A172 (cell line): Measurements from ENCODE around the gene CREB3. TPM values are rescaled to one million over a fixed set of nuclear protein-coding genes. Genes with fewer than 3 reads are reported as not detected.

Source experiments
- DNase-seq: peaks from one replicate; pipeline ENCODE4 v3.0.0-alpha.2; 2015; ENCODE audit warnings: low spot score
- total RNA-seq: library from RNA; depleted of rRNA; stranded (reverse); fragments of >200 nt; shearing (Covaris generic); gene quantifications from 2 replicates; pipeline ENCODE4 v1.2.3, GENCODE V29; 2014; rRNA removed

The CREB3 gene, protein sequence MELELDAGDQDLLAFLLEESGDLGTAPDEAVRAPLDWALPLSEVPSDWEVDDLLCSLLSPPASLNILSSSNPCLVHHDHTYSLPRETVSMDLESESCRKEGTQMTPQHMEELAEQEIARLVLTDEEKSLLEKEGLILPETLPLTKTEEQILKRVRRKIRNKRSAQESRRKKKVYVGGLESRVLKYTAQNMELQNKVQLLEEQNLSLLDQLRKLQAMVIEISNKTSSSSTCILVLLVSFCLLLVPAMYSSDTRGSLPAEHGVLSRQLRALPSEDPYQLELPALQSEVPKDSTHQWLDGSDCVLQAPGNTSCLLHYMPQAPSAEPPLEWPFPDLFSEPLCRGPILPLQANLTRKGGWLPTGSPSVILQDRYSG
- total RNA-seq: 76.5 and 103 TPM in 2 replicates

DNA sequence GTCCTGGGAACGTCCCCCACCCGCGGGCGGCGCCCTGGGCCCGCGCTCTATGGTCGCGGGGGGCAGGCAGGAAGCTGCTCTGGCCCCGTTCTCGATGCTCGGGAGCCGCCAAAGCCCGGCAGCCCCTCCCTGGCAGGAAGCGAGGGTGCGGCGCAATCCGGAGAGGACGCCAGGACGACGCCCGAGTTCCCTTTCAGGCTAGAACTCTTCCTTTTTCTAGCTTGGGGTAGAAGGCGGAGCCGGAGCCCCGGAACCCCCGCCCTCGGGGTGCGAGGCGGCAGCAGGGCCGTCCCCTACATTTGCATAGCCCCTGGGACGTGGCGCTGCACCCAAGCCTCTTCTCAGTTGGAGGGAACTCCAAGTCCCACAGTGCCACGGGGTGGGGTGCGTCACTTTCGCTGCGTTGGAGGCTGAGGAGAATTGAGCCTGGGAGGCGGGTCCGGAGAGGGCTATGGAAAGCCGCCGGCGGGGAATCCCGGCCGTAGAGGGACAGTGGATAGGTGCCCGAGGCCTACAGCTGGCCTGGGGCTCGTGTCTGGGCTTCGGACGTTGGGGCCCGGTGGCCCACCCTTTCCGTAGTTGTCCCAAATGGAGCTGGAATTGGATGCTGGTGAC is at the start of gene CREB3, which contains the start of gene TLN1:
Gene CREB3 (plus strand): TSS at position 482 of the 615 bp plus-strand sequence. CDS start 107 bp downstream, at position 589.
Gene TLN1 (minus strand): TSS at position 11 of the 615 bp plus-strand sequence. CDS start 6,501 bp downstream, outside the sequence.
- peak; percentile 96 for DNase-seq

DNA sequence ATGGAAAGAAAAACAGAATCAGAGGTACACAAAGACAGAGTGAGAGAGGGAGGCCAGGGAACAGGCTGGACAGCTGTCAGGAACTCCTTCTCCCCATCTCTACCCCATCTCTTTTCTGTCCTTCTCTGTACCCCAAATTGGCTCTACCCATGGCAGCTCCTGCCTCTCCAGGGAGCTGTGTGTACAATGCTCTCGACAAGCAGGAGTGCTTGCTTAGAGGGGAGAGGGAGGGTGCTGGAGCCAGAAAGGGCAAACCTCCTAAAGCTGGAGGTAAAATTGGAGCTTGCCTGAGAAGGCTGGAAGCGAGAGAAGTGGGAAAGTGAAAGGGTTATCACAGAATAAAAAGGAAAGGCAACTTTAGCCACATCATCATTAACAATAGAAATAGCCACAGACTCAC is 49.1 kb upstream of the CREB3 start:
- DNase-seq: no peak

DNA sequence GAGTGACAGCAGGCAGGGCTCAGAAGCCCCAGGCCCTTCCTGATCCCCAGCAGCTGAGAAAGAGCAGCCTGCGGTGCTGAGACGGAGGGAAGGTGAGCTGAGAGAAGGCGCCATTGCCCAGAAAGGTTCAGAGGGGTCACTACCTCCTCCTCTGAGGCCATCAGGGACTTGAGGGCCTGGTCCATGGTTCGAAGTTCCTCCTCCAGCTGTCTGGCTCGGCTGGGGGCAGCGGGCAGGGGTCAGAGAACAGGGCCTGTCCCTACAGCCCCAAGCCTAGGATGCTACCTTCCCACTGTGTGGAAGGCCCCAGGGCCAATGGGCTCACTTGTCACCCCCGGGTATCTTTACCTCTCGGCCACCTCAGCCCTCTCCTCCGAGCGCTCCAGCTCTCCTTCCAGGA is 47.5 kb upstream of the CREB3 start:
- no peak for DNase-seq

DNA sequence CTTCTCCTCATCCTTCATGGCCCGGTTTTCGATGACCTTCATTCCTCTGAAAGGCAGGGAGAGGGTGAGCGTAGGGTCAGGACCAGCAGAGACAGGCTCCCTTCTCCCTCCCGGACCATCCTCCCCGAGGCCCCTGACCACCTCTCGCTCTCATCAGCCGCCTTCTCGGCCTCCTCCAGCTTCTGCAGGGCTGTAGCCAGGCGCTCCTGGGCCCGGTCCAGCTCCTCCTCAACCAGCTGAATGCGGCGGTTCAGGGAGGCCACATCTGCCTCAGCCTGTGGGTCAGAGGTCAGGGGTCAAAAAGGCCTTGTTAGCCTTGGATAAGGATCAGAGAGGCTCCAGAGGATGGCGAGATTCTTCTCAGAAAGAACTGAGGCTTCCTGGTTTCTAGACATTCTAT is 47.0 kb upstream of the CREB3 start:
- no peak for DNase-seq

DNA sequence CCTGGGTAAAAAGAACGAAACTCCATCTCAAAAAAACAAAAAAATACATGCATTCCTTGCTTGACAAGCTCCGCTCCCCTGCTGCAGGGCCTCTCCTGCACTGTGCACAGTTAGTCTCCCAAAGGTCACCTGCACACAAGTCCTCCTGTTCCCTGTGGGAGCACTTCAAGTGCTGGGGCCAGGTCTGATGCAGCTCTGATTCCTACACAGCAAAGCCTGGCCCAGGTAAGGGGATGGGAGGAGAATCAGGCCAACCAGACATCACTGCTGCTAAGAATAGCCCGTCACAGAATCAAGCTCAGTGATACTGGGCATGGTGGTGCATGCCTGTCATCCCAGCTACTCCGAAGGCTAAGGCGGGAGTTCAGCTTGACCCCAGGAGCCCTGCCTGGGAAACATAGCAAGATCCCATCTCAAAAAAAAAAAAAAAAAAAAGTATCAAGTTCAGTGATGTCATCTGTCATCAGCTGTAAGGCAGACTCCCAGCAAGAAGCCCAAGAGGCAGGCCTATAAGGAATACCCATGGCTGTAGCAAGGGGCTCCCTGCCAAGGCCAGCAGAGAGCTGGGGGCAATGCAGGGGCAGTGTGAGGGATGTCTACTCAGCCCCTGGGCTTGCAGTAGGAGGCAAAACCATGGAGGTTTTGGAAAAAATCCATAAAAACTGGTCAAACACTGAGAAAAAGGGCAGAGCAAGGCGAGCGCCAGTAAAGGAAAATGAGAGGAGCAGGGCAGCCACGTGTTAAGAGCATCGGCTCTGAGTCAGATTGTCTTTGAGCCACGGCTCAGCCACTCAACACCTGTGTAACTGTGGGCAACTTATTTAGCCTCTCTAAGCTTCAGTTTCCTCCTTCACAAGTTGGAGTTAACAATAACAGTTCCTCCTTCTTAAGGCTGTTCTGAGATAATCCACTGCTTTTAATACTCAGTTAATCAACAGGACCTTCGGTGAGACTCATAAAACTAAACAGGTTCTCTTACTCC is 46.0 kb upstream of the CREB3 start:
- no peak for DNase-seq

DNA sequence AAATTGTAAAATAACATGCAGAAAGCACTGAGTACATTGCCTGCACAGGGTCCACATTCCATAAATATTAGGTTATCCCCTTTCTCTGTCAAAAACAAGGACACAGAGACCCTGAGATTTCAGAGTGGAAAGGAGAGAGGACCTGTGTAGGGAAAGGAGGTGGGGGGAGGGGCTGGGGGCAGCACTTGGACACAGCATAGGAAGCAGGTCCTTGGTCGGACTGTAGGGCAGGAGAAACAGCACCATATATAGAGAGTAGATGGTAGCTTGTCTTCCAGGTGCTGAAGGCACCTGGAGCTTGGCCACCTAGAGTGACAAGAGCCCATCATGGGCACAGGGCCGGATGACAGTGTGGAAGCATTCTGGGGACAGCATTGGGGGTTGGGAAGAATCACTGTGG is 45.2 kb upstream of the CREB3 start:
- no peak for DNase-seq

DNA sequence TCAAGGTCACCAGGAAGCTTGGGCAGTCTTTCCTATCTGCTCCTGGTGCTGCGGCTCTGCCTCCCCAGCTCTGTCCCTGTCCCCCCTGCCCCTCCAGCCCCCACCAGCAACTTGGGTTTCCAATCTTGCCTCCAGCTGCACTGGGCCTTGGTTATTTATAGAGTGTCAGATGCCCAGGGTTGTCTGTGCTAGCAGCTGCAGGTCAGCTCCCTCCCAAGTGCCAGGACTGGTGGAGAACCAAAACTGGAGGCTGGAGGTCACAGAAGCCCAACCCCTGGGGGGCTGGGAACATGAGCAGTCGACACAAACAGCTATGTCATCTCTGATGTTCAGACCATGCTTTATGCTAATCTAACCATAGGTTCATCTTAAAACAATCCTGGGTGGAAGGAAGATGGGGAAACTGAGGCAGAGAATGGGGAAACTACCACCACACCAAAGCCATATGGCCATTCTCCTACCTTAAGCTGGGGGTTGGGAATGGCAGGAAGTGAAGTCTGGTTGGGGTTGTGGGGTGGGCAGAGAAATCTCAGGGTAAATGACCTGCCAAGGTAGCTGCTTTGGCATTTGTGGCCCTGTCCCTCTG is 44.4 kb upstream of the CREB3 start:
- no peak for DNase-seq

DNA sequence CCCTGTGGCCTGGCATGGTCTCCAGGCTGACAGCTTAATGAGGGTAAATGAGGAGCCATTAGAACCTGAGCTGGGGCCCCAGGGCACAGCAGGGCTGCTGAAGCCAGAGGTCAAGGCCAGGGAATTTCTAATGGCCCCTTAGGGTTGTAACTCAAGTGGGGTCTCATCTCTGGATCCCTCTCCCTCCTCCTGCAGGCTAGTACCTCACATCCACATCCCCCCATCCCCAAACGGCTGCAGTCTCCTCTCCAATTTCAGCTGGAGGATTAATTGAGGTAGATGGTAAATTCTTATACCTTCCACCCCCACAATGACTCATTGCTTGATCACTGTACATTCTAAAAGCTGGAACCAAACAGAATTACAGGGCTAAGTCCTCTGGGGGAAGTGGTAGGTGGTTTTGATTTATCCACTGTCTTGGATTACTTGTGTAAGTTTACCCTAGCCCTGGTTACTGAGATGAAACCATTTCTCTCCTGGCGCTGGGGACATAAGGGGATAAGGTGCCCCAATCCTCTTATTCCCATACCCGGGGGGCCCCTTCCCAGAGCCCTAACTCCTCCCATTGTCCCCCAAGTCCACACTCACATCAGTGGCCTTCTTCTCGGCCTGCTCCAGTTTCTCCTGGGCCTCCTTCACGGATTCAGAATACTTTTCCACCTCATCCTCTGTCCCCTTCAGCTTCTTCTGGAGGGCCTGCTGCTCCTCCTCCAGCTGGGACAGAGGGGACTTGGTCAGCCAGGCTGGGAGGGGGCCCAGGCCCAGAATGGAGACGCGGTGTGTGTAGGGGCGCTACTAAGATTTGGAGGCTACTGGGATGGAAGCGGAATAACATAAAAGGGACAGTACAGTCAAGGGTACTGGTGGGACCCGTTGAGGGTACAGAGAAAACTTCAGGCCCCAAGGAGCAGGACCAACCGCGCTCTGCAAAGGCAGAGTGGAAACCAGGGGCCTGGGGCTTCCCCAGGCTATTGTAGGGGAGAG is 43.6 kb upstream of the CREB3 start:
- peak; percentile 85 for DNase-seq

DNA sequence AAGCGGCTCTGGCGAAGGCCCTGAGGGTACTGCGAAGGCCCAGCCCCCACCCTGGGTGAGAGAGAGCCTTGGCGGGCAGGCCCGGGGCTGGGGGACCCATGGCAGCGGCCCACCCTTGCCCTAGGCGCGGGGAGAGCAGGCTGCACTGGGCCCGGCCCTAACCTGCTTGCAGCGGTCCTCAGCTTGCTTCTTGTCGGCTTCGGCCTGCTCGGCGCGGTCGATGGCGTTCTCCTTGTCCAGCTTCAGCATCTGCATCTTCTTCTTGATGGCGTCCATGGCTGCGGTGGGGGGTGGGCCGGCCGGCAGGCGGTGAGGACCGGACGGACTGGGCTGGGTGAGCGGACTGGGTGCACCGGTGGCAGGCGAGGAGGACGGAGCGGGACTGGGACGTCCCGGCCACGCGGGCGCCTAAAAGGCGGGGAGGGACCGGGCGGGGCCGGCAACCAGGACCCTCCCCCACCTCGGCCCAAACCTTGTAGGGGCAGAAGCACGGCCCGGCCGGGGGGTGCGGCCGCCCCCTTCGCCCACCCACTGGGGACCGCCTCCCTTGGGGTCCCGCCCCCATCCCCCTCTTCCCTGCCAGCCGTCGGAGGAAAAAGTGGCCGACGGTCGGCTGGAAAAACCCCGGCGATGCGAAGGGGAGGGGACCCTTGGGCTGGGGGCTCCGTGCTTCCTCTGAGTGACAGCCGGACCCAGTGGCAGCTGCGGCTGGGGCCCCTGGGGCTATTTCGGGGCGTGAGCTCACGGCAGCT is 42.7 kb upstream of the CREB3 start, which contains the start of gene TPM2:
Gene TPM2 (minus strand): TSS at position 384 of the 752 bp plus-strand sequence. CDS start 108 bp downstream, at position 276.
- DNase-seq: peak; percentile 66

DNA sequence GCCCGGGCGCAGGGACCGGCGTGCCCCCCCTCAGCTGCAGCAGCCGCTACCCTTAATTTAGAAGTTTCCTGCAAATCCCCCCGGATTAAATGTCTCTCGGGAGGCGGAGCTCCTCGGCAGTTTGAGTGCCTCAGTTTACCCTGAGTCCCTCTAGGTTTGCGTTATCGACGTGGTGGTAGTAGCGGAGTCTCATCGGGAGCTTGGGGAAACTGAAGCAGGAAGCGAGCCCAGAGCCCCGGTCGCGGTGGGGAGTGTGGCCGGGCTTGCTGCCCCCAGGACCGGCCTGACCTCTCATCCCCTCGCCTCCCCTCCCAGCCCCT is 42.2 kb upstream of the CREB3 start:
- DNase-seq: no peak

DNA sequence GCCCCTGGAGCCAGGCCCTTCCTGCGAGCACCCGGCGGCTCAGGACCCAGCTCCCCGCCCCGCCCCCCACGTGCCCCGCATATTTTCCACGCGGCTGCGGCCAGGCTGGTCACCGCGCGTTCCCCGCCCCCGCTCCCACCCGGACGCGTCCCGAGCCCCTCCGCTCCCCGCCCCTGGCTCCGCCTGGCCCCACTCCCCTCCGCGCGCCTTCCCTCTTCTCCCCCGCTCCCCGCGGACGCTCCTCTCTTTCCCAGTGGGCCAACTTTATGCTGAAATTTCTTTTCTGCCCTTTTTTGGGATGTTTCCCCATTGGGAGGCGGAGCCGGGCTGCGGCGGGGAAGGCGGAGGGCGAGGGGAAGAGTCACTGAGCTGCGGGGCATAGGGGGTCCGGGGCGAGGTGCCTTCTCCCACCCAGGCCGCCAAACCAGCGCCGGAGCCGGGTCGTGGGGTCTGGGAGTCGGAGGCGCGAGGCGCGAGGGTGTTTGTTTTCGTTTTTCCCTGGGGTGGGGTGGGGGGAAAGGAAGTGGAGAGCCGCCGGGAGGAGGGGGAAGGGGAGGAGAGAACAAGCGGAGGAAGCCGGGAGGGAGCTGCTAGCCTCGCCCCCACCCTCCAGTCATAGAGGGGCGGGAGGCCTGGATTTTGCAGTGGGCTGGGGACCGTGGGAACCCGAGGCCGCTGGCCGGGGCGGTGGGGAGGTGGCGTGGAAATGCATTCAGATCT is 41.7 kb upstream of the CREB3 start:
- peak; percentile 61 for DNase-seq

DNA sequence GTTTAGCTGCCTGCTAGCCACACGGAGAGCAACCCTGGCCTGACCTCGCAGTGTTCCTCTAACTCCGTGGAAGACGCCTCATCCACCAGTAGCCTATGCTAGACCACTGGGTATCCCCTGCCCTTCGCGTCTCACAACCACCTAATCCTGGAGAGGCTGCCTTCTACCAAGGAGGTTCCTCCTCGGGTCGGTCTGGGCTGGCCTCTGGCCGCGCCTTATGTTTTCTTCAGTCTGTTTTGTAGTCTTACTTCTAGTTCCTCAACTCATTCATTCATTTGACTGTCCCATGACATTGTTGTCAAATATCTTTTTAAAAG is 41.2 kb upstream of the CREB3 start:
- DNase-seq: no peak

DNA sequence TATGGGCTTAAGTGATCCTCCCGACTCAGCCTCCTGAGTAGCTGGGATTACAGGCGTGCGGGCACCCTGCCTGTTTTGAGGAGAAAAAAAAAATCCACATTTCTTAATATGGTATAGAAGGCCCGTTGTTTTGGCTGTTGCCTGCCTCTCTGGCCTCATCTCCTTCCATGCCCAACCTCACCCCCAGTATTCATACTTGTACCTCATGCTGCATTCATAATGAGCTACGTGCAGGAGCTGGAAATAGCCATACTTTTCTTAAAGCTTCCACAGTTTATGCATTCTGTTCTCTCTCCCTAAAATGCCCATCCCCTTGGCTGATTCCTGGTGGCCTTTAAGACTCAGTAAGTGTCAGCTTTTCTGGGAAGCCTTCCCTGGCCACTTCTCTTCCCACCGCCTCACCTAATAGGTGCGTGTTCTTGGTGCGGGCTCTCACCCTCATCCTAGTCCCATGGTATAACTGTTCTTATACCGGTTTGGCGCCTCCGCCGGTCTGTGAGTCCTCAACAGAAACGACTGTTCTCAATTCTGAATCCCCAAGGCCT is 40.6 kb upstream of the CREB3 start:
- DNase-seq: no peak

DNA sequence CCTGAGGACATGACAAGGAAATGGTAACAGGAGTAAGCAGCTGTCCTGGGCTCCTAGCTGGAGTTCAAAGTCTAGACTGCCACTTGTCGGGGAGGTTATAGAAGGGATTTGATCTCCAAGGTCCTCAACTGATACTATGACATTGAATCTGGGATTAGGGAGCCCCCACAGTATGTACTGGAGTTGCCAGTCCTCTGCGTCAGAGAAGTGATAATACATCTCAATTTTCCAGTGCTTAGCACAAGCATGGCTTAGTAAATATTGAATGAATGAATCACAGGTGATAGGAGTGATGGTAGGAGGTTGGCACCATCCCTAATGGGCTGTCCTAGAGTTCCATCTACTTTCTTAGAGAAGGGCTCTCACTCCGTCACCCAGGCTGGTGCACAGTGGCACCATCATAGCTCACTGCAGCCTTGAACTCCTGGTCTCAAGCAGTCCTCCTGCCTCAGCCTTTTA is 36.5 kb upstream of the CREB3 start:
- no peak for DNase-seq

DNA sequence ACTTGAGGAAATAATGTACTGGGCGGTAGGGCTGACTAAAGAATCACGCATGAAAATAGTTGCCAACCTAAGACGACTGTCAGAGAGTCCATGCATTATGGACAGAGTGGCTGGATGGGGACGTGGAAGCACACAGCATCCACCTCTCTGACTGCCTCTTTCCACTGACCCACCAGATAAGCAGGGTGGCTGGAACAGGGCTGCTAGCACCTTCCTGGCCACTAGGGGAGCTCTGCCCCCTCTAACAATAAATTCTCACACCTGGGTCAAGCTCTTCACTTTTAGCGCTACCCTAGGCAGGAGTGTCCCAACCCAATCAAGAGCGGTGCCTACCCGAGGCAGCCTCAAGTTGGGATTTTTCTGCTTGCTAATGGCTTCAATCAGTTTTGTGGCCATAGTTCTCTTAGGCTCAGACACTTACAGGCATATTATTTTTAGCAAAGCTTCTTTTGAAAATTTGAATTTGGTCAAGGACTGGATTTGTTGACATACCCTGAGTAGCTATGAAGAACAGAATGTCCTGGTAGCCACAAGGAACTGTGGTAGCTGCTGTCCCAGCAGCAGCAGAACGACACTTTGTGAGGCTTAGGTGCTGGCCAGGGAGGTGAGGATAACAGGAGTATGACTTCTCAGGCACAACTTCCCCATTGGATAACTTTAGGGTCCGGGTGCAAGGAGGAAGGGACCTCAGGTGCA is 35.8 kb upstream of the CREB3 start:
- peak; percentile 46 for DNase-seq

DNA sequence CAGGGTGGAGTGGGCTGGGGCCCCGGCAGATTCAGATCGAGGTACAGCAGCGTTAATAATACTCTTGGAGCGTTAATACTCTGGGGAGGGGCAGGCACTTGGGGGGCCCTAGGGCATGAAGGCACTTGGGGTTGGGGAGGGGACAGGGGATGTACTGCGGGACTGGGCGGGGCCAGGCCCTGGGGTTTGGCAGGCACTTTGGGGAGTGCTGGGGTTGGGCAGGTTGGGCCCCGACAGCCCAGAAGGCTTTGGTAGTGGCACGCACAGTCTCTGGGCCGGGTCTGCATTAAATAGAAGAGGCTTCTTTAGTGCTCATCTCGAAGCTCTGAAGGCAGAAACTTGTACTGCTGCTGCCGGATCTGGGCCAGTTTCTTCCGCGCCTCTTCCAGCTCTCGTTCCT is 35.0 kb upstream of the CREB3 start:
- DNase-seq: no peak

DNA sequence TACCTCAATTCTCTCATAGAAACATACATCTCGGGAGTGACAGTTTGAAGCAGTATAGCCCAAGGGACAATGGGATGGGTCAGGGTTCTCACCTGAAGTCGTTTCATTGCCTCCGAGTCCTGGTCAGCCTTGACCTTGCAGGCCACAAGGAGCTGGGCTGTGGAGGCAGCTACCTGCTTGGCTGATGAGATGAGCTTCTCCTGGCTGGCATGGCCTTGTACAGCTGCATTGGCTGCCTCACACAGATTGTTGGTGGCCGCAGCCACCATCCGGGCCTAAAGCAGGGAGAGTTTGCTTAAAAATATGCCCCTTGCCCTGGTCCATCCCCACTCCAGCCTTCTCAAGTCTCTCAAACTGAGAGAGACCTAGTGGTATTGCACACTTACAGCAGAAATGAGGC is 34.2 kb upstream of the CREB3 start:
- no peak for DNase-seq

DNA sequence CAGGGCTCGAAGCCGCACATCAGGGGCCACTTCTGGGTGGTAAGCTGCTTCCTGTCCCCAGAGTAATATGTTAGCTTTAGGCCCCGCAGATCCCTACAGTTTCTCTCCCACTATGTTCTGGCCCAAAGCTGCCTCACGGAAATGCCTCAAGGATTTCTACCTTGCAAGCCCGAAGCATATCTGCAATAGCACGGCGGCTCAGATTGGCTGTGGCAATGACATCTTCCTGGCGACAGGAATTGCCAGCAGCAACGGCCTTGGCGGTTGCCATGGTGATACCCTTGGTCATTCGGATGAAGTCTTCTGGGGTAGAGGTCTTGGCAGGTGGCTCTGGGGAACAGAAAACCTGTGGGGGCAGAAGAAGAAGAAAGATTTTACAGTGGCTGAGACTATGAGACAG is 32.4 kb upstream of the CREB3 start:
- DNase-seq: no peak
